Peyer's patch (tissue), 4 donors: Measurements from ENCODE around the gene KCP. TPM values are rescaled to one million over a fixed set of nuclear protein-coding genes. Genes with fewer than 3 reads are reported as not detected.

Experiments used
- DNase-seq, 3 donors: peaks; one replicate each; pipeline ENCODE4 v3.0.0-alpha.2; 2017 to 2019
- H3K27ac ChIP-seq, 4 donors: fragments of 200-600 bp; sonication (generic); one replicate each; pipeline ENCODE4 v1.5.1; 2016 to 2019
- H3K27me3 ChIP-seq, 2 donors: fragments of 200-600 bp; sonication (generic); one replicate each; pipeline ENCODE4 v1.5.1; 2019
- H3K36me3 ChIP-seq, 3 donors: fragments of 200-600 bp; sonication (generic); one replicate each; pipeline ENCODE4 v1.5.1; 2016 to 2019
- H3K4me1 ChIP-seq, 4 donors: fragments of 200-600 bp; sonication (generic); one replicate each; pipeline ENCODE4 v1.5.1; 2016 to 2019
- H3K4me3 ChIP-seq, 4 donors: fragments of 200-600 bp; sonication (generic); 1 replicate in 3 of 4; 2 replicates in 1 of 4; pipeline ENCODE4 v1.5.1; 2016 to 2019; ENCODE audit warnings: mild to moderate bottlenecking in 1 of 4
- H3K9me3 ChIP-seq, 4 donors: fragments of 200-600 bp; sonication (generic); one replicate each; pipeline ENCODE4 v1.5.1; 2016 to 2019; ENCODE audit warnings: mild to moderate bottlenecking in 1 of 4
- POLR2A ChIP-seq, 2 donors: fragments of 450-650 bp; IDR thresholded peaks; one replicate each; pipeline ENCODE4 v1.5.1; 2017; ENCODE audit warnings: antibody characterized with exemption in 2 of 2, mild to moderate bottlenecking in 2 of 2, moderate library complexity in 2 of 2
- total RNA-seq, 4 donors: library from RNA; depleted of rRNA; stranded (reverse); fragments of >200 nt; gene quantifications; one replicate each; pipeline ENCODE4 v1.1.0, GENCODE V29; 2016
- TF ChIP-seq, protein P1 (sequence below), 6 experiments: fragments of 450-650 bp in 4 of 6; fragments of 200-600 bp in 2 of 6; sonication (generic) in 1 of 6; IDR thresholded peaks; one replicate each; pipeline ENCODE4 v1.5.1; 2017 to 2019; ENCODE audit warnings: antibody characterized with exemption in 6 of 6, mild to moderate bottlenecking in 3 of 6, moderate library complexity in 1 of 6

KCP gene
- total RNA-seq, 4 donors from 2014 or later: 3.3 to 14.1 (median 6.7) TPM

DNA sequence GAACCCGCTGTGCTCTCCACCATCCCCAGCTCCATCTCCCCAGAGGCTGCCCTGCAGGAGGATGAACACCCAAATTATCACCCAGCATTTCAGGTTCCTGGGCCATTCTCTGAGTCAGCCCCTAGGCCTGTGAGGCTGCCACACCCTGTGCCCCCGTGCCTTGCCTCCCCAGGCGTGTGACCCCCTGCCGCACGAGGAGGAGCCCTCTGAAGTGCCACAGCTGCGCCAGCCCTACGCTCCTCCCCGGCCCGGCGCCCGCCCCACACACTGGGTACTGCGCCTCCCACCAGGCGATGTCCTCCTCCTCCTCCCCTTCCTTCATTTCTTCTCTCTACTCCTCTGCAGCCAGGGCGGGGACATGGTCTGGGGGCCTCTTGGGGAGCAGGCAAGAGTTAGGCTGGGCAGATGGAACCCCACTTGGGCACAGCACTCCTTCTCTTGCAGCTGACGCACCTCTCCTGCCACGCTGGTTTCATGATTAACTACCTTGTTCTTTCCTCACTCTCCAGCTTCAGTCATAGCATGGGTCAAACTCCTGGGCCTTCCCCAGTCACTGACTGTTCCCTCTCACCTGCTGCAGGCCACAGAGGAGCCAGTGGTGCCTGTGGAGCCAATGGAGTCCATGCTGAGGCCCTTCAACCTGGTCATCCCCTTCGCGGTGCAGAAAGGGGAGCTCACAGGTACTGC lies 60.6 kb downstream of the KCP start:
- DNase-seq: no peak
- Histone ChIP-seq H3K9me3 (no peaks in the 10 kb centered on the region), H3K27ac (no peak overlapping the region), H3K27me3 (no peaks in the 10 kb centered on the region), H3K36me3 (peaks cover 0 to 24% (median 0%) of the 10 kb centered on the region in 3 donors), H3K4me3 (no peak overlapping the region), H3K4me1 (no peaks in the 10 kb centered on the region)
- TF ChIP-seq, protein P1, sequence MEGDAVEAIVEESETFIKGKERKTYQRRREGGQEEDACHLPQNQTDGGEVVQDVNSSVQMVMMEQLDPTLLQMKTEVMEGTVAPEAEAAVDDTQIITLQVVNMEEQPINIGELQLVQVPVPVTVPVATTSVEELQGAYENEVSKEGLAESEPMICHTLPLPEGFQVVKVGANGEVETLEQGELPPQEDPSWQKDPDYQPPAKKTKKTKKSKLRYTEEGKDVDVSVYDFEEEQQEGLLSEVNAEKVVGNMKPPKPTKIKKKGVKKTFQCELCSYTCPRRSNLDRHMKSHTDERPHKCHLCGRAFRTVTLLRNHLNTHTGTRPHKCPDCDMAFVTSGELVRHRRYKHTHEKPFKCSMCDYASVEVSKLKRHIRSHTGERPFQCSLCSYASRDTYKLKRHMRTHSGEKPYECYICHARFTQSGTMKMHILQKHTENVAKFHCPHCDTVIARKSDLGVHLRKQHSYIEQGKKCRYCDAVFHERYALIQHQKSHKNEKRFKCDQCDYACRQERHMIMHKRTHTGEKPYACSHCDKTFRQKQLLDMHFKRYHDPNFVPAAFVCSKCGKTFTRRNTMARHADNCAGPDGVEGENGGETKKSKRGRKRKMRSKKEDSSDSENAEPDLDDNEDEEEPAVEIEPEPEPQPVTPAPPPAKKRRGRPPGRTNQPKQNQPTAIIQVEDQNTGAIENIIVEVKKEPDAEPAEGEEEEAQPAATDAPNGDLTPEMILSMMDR (IDR thresholded peaks at IDR 0.05): no peak
- no peak for TF ChIP-seq POLR2A (IDR thresholded peaks at IDR 0.05)

DNA sequence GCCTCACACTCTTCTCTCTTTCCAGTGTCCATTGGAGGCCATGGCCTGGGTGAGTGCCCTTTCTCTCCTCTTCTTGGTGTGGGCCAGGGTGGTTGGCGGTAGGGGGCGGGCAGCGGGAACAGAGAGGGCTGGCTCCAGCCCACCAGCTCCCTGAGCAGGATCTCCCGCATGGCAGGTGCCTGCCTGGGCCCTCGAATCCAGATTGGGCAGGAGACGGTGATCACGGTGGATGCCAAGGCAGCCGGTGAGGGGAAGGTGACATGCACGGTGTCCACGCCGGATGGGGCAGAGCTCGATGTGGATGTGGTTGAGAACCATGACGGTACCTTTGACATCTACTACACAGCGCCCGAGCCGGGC lies 61.4 kb downstream of the KCP start:
- peaks cover 0 to 31% (median 0%) of the 10 kb centered on the region in 3 donors for H3K36me3 ChIP-seq
- H3K27ac ChIP-seq: no peak overlapping the region
- no peaks in the 10 kb centered on the region for H3K4me1 ChIP-seq
- H3K4me3 ChIP-seq: no peak overlapping the region
- no peak for DNase-seq
- no peaks in the 10 kb centered on the region for H3K27me3 ChIP-seq
- TF ChIP-seq, protein P1 (IDR thresholded peaks at IDR 0.05): no peak
- TF ChIP-seq POLR2A (IDR thresholded peaks at IDR 0.05): no peak
- no peaks in the 10 kb centered on the region for H3K9me3 ChIP-seq

DNA sequence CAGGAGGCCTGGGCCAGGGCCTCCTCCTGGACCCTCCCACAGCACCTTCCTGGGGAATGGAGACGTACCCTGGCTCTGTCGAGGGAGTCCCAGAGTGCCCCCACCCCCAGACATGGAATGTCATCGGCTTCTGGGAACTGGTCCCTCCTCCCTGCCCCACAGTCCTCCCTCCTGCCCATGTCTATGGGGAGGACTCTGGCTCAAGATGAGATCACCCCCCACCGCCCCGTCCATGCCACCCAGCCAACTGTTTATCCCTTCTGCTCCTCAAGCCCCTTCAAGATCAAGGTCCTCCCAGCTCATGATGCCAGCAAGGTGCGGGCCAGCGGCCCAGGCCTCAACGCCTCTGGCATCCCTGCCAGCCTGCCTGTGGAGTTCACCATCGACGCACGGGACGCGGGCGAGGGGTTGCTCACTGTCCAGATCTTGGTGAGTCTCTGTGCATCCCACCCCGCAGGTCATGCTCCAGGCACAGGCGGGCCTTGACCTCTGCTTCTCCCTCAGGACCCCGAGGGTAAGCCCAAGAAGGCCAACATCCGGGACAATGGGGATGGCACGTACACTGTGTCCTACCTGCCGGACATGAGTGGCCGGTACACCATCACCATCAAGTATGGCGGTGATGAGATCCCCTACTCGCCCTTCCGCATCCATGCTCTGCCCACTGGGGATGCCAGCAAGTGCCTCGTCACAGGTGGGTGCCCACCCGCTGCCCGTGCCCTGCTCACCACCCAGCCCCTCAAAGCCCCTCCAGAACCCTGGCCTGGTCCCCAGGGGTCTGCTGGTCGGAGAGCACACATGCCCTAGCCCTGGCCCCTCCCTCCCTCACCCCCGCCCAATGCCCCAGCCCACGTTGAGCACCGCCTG lies 62.0 kb downstream of the KCP start:
- H3K27me3 ChIP-seq: no peaks in the 10 kb centered on the region
- peaks cover 0 to 31% (median 0%) of the 10 kb centered on the region in 3 donors for H3K36me3 ChIP-seq
- H3K9me3 ChIP-seq: no peaks in the 10 kb centered on the region
- H3K4me1 ChIP-seq: no peaks in the 10 kb centered on the region
- TF ChIP-seq, protein P1 (IDR thresholded peaks at IDR 0.05): no peak
- no peak for TF ChIP-seq POLR2A (IDR thresholded peaks at IDR 0.05)
- H3K4me3 ChIP-seq: no peak overlapping the region
- DNase-seq: no peak
- H3K27ac ChIP-seq: no peak overlapping the region

DNA sequence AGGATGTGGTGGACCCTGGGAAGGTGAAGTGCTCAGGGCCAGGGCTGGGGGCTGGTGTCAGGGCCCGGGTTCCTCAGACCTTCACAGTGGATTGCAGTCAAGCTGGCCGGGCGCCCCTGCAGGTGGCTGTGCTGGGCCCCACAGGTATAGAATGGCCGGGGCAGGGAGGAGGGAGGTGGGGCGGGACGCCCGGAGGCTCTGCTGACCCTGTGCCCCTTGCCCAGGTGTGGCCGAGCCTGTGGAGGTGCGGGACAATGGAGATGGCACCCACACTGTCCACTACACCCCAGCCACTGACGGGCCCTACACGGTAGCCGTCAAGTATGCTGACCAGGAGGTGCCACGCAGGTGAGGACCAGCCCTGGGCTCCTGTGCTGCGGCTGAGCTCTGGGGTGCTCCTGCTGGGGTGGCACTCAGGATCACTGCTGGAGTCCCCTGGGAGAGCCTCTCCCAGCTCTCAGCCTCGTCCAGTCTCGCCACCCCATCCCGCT lies 62.7 kb downstream of the KCP start:
- H3K36me3 ChIP-seq: peaks cover 0 to 31% (median 0%) of the 10 kb centered on the region in 3 donors
- H3K27ac ChIP-seq: no peak overlapping the region
- TF ChIP-seq, protein P1 (IDR thresholded peaks at IDR 0.05): no peak
- no peak for TF ChIP-seq POLR2A (IDR thresholded peaks at IDR 0.05)
- H3K9me3 ChIP-seq: no peaks in the 10 kb centered on the region
- no peak overlapping the region for H3K4me3 ChIP-seq
- no peaks in the 10 kb centered on the region for H3K4me1 ChIP-seq
- no peak for DNase-seq
- H3K27me3 ChIP-seq: no peaks in the 10 kb centered on the region

DNA sequence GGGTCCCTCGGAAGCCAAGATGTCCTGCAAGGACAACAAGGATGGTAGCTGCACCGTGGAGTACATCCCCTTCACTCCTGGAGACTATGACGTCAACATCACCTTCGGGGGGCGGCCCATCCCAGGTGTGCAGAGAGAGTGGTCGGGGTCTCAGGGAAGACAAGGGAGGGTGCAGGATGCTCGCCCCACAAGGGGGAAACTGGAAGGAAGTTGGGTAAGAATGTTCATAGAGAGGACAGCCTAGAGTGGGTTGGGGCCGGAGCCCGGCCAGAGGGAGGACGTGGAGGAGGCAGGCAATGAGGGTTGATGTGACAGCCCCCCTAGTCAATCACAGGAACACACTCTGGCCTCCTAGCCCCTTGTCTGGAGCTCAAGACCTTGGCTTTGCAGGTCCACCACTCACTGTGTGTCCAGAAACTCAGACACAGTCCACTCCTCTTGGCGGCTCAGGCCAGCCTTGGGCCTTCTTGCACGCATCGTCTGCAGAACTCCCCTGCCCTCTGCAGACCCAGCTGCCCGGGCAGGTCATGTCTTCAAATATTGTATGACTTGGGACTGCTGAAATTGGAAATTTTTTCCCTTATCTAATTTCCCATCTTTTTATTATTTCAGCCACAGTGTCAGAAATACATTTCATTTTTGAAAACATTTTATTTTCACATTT lies 63.6 kb downstream of the KCP start:
- no peak overlapping the region for H3K4me3 ChIP-seq
- peaks cover 0 to 24% (median 0%) of the 10 kb centered on the region in 3 donors for H3K36me3 ChIP-seq
- H3K9me3 ChIP-seq: no peaks in the 10 kb centered on the region
- DNase-seq: no peak
- H3K27ac ChIP-seq: no peak overlapping the region
- H3K27me3 ChIP-seq: no peaks in the 10 kb centered on the region
- TF ChIP-seq, protein P1 (IDR thresholded peaks at IDR 0.05): no peak
- no peak for TF ChIP-seq POLR2A (IDR thresholded peaks at IDR 0.05)
- H3K4me1 ChIP-seq: no peaks in the 10 kb centered on the region
